Measurements from ENCODE around the gene RGL1.
"Not testable (repeated sequence)": the region's sequence is repeated elsewhere in the genome, so short reads cannot be mapped to it uniquely, and the experiment has no call there.

The RGL1 gene

GRCh38 chr1:183785921-183786320, 19.0 kb upstream of the RGL1 start:
- not testable (repeated sequence) for DNase-seq (ENCODE audit: low spot score)

DNA sequence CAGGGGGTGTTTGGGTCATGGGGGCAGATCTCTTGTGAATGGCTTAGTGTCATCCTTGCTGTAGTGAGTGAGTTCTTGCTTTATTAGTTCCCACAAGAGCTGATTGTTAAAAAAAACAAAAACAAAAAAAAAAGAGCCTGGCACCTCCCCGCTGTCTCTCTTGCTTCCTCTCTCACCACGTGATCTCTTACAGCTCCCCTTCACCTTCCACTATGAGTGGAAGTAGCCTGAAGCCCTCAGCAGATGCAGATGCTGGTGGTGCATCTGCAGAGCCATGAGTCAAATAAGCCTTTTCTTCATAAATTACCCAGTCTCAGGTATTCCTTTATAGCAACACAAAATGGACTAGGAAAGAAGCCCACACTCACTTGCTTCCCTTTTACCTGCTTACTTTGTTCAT, 17.2 kb upstream of the RGL1 start:
- no peak for DNase-seq (ENCODE audit: low spot score)

GRCh38 chr1:183791319-183791718, 13.6 kb upstream of the RGL1 start:
- DNase-seq (ENCODE audit: low spot score): no peak

DNA sequence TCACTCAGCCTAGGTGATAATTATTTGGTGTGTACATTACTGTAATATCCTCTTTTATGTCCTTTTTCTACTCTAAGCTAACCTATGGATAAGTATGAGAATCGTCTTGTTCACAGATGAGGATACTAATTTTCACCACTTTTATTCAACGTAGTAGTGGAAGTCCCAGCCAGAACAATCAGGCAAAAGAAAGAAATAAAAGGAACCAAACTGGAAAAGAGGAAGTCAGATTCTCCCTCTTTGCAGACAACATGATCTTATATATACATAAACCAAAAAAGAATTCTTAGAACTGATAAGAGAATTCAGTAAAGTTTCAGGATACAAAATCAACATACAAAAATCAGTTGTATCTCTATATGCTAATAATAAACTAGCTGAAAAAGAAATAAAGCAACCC, 12.6 kb upstream of the RGL1 start:
- no peak for DNase-seq (ENCODE audit: low spot score)

DNA sequence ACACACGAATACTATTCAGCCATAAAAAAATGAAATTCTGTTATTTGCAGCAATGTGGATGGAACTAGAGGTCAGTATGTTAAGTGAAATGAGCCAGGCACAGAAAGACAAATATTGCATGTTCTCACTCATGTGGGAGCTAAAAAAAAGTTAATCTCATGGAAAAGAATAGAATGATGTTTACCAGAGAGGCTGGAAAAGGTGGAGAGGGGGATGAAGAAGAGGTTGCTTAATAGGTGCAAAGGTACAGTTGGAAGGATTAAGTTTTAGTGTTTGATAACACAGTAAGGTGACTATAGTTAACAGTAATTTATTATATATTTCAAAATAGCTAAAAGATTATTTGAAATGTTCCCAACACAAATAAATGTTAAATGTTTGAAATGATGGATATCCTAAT, 10.8 kb upstream of the RGL1 start:
- no peak for DNase-seq (ENCODE audit: low spot score)

GRCh38 chr1:183800449-183800848, 4.5 kb upstream of the RGL1 start:
- no peak for DNase-seq (ENCODE audit: low spot score)

GRCh38 chr1:183801649-183802048, 3.3 kb upstream of the RGL1 start:
- no peak for DNase-seq (ENCODE audit: low spot score)

GRCh38 chr1:183804387-183804786, 533 bp upstream of the RGL1 start:
- no peak for DNase-seq (ENCODE audit: low spot score)

DNA sequence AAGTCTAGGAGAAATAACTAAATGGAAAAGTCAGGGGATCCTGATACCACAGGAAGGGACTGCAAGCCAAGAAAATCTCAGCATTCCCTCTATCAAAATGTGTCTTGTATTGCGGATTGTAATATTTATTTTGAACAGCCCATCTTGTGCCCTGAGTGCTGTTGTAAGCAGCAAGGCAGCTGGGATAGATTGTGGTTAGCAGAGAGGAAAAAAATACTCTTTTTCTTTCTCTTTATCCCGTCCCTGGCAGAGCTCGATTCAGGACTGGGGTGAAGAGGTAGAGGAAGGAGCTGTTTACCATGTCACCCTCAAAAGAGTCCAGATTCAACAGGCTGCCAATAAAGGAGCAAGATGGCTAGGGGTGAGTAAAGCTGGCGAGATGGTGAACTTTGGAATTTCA, 1.2 kb downstream of the RGL1 start:
- no peak for DNase-seq (ENCODE audit: low spot score)

DNA sequence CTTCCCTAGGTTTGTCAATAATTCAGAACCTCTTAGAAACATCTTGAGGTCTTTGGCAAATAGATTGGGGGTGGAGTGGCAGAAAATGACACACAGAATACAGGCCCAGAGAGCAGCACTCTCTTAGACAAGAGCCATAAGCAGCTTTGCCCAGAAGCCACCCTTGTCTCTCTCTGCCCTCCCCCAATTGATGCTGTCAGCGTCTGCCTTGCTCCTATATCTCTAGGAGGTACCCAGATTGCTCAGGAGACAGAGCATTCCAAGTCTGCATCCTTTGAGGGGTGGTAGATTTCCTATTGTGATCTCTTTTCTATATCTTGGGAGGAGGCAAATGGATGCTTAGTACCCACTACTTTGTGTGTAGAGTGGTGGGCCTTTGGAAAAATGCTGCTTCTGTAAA, 1.8 kb downstream of the RGL1 start:
- DNase-seq (ENCODE audit: low spot score): no peak

- peak; percentile 31 for DNase-seq (ENCODE audit: low spot score)
Observed at GRCh38 chr1:183807549-183808168, 2.7 kb downstream of the RGL1 start.

- no peak for DNase-seq (ENCODE audit: low spot score)
Observed at GRCh38 chr1:183808296-183809027, 3.5 kb downstream of the RGL1 start.

DNA sequence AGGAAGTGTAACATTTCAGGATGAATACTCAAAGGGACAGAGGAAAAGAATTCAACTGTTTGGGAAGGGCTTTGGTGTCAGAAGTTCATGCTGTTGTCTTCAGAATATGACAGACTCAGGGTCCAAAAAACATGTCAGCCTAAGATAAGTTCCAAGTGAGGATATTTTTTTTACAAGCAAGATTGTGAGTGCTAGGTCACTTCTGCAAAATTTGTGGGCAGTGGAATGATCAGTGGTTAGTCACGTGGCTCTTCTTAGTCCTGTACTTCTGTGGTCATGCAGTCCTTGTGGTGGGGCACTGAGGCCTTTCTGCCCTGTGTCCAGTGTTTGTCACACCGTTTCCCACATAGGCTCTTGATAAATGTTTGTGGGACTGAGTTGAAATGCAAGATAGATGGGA, 5.2 kb downstream of the RGL1 start:
- DNase-seq (ENCODE audit: low spot score): no peak

- DNase-seq (ENCODE audit: low spot score): no peak
Observed at GRCh38 chr1:183810756-183811544, 6.0 kb downstream of the RGL1 start.

DNA sequence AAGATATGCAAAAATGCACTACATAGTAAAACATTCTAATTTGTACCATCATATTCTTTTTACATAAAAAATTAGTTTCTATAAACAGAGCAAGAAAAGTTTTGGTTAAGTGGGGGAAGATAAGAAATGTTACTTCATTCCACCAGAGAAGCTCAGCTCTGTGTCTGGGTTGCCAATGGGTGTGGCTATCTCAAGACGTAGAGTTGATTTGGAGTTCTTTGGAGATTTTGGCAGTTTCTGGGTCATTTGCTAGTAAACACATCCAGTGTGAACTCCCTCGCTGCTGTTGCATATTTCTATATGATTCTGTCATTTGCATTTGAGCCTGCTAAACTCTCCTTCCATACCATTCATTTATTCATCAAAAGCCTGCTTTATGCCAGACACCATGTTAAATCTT, 7.2 kb downstream of the RGL1 start:
- DNase-seq (ENCODE audit: low spot score): no peak

DNA sequence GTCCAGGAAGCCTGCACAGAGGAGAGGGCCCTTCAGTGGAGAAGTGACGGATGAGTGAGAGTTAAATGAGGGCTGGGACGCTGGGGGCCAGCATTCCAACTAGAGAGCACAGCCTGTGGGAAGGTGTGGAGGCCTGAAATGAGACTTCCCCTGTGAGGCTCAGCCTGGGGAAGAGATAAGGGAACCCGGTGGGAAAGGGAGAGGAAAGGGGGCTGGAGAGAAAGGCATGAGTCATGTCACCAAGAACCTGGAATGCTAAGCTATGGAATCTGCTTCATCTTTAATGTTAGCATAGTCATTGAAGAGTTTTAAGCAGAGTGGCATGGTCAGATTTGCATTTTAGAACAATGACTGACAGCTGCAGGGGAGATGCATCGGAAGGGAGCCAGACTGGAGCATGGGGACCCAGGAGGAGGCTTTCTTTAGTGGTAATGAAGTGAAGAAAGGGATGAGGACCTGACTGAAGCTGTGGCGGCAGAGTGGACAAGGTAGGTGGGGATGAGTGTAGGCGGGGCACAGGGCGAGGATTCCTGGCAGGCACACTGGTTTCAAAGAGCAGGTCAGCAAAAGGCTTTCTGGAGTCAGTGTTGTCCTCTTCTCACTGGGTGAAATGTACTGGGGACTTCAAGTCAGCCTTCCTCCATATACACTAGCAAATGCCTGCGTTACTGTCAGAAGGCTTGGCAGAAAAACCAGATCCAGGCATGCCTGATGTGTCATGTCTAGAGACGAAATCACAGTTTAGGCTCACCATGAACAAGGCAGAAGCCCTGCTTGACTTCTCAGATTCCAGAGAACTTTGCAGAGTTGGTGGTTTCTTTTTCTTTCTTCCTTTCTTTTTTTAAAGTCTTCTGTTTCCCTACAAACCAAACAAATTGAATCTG, 8.0 kb downstream of the RGL1 start:
- DNase-seq (ENCODE audit: low spot score): no peak

DNA sequence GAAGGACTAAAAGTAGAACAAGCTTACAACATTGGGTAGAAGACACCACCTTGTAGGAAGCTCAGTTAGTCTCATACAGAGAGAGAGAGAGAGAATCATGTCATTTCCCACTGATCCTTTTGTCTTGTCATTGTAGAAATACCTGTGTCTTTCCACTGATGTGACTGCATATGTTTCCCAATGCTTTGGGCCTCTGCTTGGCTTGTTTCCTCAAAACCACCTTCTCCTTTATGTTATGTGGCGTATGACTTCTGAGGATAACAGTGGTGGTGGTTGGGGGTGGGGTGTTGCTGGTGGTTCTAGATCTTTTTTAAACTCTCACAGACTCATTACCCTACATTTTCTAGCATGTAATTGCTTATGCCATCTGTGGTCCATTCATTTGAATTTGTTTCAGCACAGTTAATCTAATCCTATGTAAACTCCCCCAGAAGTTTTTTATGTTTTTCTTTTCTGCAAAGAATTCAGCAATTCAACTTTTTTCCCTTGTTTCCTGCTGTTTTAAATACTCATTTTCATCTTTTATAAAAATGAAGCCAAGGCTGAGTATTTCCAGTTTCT, 9.3 kb downstream of the RGL1 start:
- DNase-seq (ENCODE audit: low spot score): no peak

- DNase-seq (ENCODE audit: low spot score): no peak
Observed at GRCh38 chr1:183816110-183816509, 11.2 kb downstream of the RGL1 start.

DNA sequence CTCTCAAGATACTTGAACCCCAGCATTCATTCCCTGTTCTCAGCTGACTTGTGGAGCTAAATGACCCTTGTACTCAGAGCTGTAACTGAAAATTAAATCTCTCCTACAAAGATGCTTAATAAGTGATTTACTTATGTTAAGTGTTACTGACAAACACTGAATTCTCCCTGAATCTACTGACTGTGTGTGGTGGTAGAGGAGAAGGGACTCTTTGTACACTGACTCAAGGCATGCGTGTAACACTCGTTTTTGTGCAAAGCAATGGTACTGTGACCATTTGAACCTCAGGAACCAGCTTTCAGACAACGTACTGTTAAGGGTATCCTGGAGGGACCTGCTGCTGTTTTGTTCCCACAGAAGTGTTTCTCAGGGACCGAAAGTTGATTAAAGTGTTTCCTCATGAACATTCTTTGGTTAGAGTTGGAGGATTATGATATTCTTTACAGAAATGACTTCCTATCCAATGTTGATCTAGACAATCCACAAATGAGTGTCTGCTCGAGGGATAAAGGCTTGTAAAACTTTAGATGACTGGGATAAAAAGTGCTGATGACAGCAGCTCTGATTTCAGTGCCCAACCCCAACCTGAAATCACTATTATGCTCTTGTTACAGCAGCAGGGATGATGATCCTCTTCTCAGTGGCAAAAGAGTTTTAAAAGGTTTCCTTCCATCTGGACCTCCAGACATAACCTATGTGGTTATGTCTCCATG, 12.8 kb downstream of the RGL1 start:
- no peak for DNase-seq (ENCODE audit: low spot score)

- no peak for DNase-seq (ENCODE audit: low spot score)
Observed at GRCh38 chr1:183819059-183819458, 14.1 kb downstream of the RGL1 start.

DNA sequence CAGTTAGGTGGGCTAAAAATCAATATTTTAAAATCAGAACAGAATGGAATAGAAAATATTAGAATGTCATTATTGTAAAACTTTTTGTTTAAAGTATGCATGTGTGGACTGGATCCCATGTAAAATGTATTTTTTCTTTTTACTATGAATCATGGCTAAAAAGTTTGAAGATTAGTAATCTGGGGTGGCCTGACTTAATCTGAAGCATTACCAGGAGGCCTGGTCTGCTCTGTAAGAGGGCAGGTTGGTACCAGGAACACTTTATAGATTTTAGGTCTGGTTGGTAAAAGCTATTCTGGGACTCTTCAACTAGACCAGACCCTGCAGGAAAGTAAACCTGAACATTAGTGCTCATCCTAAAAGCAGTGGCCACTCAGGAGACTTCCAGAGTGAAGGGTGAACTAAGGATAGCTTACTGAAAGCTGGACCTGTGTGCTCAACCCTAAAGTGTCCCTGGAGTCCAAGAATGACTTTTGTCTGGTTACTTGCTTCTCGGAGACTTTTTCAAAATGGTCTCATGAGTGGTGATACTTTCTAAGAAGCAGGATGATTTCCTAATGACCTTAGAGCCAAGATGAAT, 16.5 kb downstream of the RGL1 start:
- DNase-seq (ENCODE audit: low spot score): no peak
